ENCODE data around the gene ECSIT.

ECSIT gene

GRCh38 chr19:11499890-11500420, 29.0 kb downstream of the ECSIT start:
- no peak for DNase-seq (ENCODE audit: low spot score)

- DNase-seq (ENCODE audit: low spot score), result no peak
Observed at GRCh38 chr19:11499220-11499726, 29.7 kb downstream of the ECSIT start.

GRCh38 chr19:11496391-11497163, 32.4 kb downstream of the ECSIT start:
- peak; percentile 38 for DNase-seq (ENCODE audit: low spot score)

- DNase-seq (ENCODE audit: low spot score), result no peak
Observed at GRCh38 chr19:11495885-11496284, 33.0 kb downstream of the ECSIT start.

- no peak for DNase-seq (ENCODE audit: low spot score)
Observed at GRCh38 chr19:11495481-11495880, 33.5 kb downstream of the ECSIT start.

GRCh38 chr19:11494634-11495285, 34.2 kb downstream of the ECSIT start:
- no peak for DNase-seq (ENCODE audit: low spot score)

GRCh38 chr19:11489378-11489777, 39.6 kb downstream of the ECSIT start:
- no peak for DNase-seq (ENCODE audit: low spot score)

- DNase-seq (ENCODE audit: low spot score), result no peak
Observed at GRCh38 chr19:11486661-11487503, 42.1 kb downstream of the ECSIT start.

- DNase-seq (ENCODE audit: low spot score), result no peak
Observed at GRCh38 chr19:11485245-11485837, 43.6 kb downstream of the ECSIT start.

GRCh38 chr19:11483366-11484111, 45.4 kb downstream of the ECSIT start:
- no peak for DNase-seq (ENCODE audit: low spot score)

GRCh38 chr19:11482384-11483050, 46.4 kb downstream of the ECSIT start:
- DNase-seq (ENCODE audit: low spot score), result peak; percentile 88

GRCh38 chr19:11481534-11482383, 47.2 kb downstream of the ECSIT start:
- peak; percentile 99 for DNase-seq (ENCODE audit: low spot score)

- DNase-seq (ENCODE audit: low spot score), result peak; percentile 84
Observed at GRCh38 chr19:11480715-11481533, 48.0 kb downstream of the ECSIT start, which contains the start of gene ELAVL3. TSS of gene ELAVL3 (minus strand) at chr19:11481046. CDS start at chr19:11480608, 438 bp downstream.

- no peak for DNase-seq (ENCODE audit: low spot score)
Observed at GRCh38 chr19:11479898-11480714, 48.8 kb downstream of the ECSIT start.

GRCh38 chr19:11479090-11479897, 49.6 kb downstream of the ECSIT start:
- DNase-seq (ENCODE audit: low spot score), result peak; percentile 71

GRCh38 chr19:11478167-11479089, 50.5 kb downstream of the ECSIT start:
- peak; percentile 74 for DNase-seq (ENCODE audit: low spot score)
